Activated gamma-delta T cell (primary cell): ENCODE measurements around the gene SSMEM1.
A peak's percentile ranks its signal among the peaks of the same experiment; 100 is the strongest.
"Not testable (repeated sequence)": the region's sequence is repeated elsewhere in the genome, so short reads cannot be mapped to it uniquely, and the experiment has no call there.

ENCODE experiments used
- DNase-seq: peaks from one replicate; lab custom pipeline; 2025; lab: John Stamatoyannopoulos, UW
- total RNA-seq, 2 donors: gene quantifications; one replicate each; lab custom pipeline; 2026; lab: John Stamatoyannopoulos, UW

The SSMEM1 gene
- 0 to 0.04 reads per million in 2 donors for total RNA-seq

GRCh38 chr7:130207642-130208041 is at the start of gene SSMEM1:
Gene SSMEM1 (plus strand): TSS chr7:130207860. CDS start chr7:130207911, 51 bp downstream.
- no peak for DNase-seq

GRCh38 chr7:130160023-130160422 is 47.6 kb upstream of the SSMEM1 start:
- DNase-seq = no peak

GRCh38 chr7:130160455-130160854 is 47.2 kb upstream of the SSMEM1 start:
- DNase-seq = no peak

GRCh38 chr7:130162196-130162595 is 45.5 kb upstream of the SSMEM1 start:
- DNase-seq = no peak

GRCh38 chr7:130174237-130174959 is 33.3 kb upstream of the SSMEM1 start:
- DNase-seq = no peak

GRCh38 chr7:130178251-130178650 is 29.4 kb upstream of the SSMEM1 start:
- no peak for DNase-seq

- DNase-seq = no peak
These were observed 28.0 kb upstream of the SSMEM1 start for GRCh38 chr7:130179631-130180030.

GRCh38 chr7:130180571-130181262 is 26.9 kb upstream of the SSMEM1 start:
- DNase-seq = no peak

GRCh38 chr7:130181263-130181605 is 26.4 kb upstream of the SSMEM1 start:
- no peak for DNase-seq

GRCh38 chr7:130182990-130183389 is 24.7 kb upstream of the SSMEM1 start:
- no peak for DNase-seq

GRCh38 chr7:130184349-130184748 is 23.3 kb upstream of the SSMEM1 start:
- DNase-seq = not testable (repeated sequence)

GRCh38 chr7:130187360-130187759 is 20.3 kb upstream of the SSMEM1 start:
- DNase-seq = no peak

GRCh38 chr7:130189343-130189742 is 18.3 kb upstream of the SSMEM1 start:
- no peak for DNase-seq

- DNase-seq = no peak
These were observed 15.9 kb upstream of the SSMEM1 start for GRCh38 chr7:130191791-130192190.

GRCh38 chr7:130195396-130195795 is 12.3 kb upstream of the SSMEM1 start:
- DNase-seq = no peak

GRCh38 chr7:130196476-130196875 is 11.2 kb upstream of the SSMEM1 start:
- no peak for DNase-seq

GRCh38 chr7:130197094-130197493 is 10.6 kb upstream of the SSMEM1 start:
- no peak for DNase-seq

- DNase-seq = no peak
These were observed 5.9 kb upstream of the SSMEM1 start for GRCh38 chr7:130201796-130202195.

GRCh38 chr7:130205084-130205947 is 2.3 kb upstream of the SSMEM1 start, which contains the start of gene TMEM209:
Gene TMEM209 (minus strand): TSS chr7:130205406. CDS start chr7:130205375, 31 bp downstream.
- peak; percentile 73 for DNase-seq

- no peak for DNase-seq
These were observed 627 bp upstream of the SSMEM1 start for GRCh38 chr7:130207033-130207432.

GRCh38 chr7:130208516-130208915 is 856 bp downstream of the SSMEM1 start:
- no peak for DNase-seq

GRCh38 chr7:130210181-130210935 is 2.7 kb downstream of the SSMEM1 start:
- DNase-seq = no peak
